Spleen (tissue), 11 donors: Measurements from ENCODE around the gene PTPN2. TPM values are rescaled to one million over a fixed set of nuclear protein-coding genes. Genes with fewer than 3 reads are reported as not detected.
A peak's percentile ranks its signal among the peaks of the same experiment; 100 is the strongest.
"Not testable (repeated sequence)": the region's sequence is repeated elsewhere in the genome, so short reads cannot be mapped to it uniquely, and the experiment has no call there.

Source experiments
- DNase-seq: peaks from one replicate; pipeline ENCODE4 v3.0.0-alpha.2; 2020
- H3K27ac ChIP-seq, 8 donors: fragments of 200-600 bp; sonication (generic) in 7 of 8; 1 replicate in 4 of 8; 2 replicates in 4 of 8; pipeline versions ENCODE4 v1.5.0 to v1.8.0; 2016 to 2021; ENCODE audit warnings: inconsistent platforms in 4 of 8, mild to moderate bottlenecking in 4 of 8, moderate library complexity in 1 of 8
- H3K27me3 ChIP-seq, 7 donors: fragments of 200-600 bp; sonication (generic) in 6 of 7; replicated peaks in 1 of 7; 1 replicate in 4 of 7; 2 replicates in 3 of 7; pipeline versions ENCODE4 v1.5.0 to v1.8.0; 2016 to 2021; ENCODE audit warnings: inconsistent platforms in 3 of 7, mild to moderate bottlenecking in 1 of 7
- H3K36me3 ChIP-seq, 6 donors: fragments of 200-600 bp; sonication (generic) in 5 of 6; 1 replicate in 4 of 6; 2 replicates in 2 of 6; pipeline versions ENCODE4 v1.5.0 to v1.8.0; 2016 to 2021; ENCODE audit warnings: inconsistent platforms in 2 of 6
- H3K4me1 ChIP-seq, 6 donors: fragments of 200-600 bp; sonication (generic) in 5 of 6; 1 replicate in 3 of 6; 2 replicates in 3 of 6; pipeline versions ENCODE4 v1.5.0 to v1.8.0; 2016 to 2021; ENCODE audit warnings: inconsistent platforms in 3 of 6
- H3K4me3 ChIP-seq, 8 donors: fragments of 200-600 bp; sonication (generic) in 7 of 8; 1 replicate in 4 of 8; 2 replicates in 4 of 8; pipeline versions ENCODE4 v1.5.0 to v1.8.0; 2016 to 2021; ENCODE audit warnings: inconsistent platforms in 4 of 8, mild to moderate bottlenecking in 4 of 8, moderate library complexity in 2 of 8
- H3K9me3 ChIP-seq, 8 donors: fragments of 200-600 bp; sonication (generic) in 7 of 8; 1 replicate in 4 of 8; 2 replicates in 4 of 8; pipeline versions ENCODE4 v1.5.0 to v1.8.0; 2016 to 2021; ENCODE audit warnings: inconsistent platforms in 4 of 8
- POLR2A ChIP-seq, 3 donors: fragments of 450-650 bp; IDR thresholded peaks; one replicate each; pipeline ENCODE4 v1.5.1; 2017; ENCODE audit warnings: antibody characterized with exemption in 3 of 3, mild to moderate bottlenecking in 1 of 3
- POLR2AphosphoS5 ChIP-seq, 3 donors: sonication (generic); formaldehyde crosslinking; IDR thresholded peaks; one replicate each; pipeline ENCODE4 v1.5.1; 2017; ENCODE audit warnings: antibody characterized with exemption in 3 of 3
- WGBS, 5 donors: extraction: QIAGEN DNeasy Blood & Tissue Kit in 3 of 5; methylation state at CpG; one replicate each; pipeline versions ENCODE4 v1.1.5 to v1.1.7; 2013 to 2018; 5-methylcytosine and 5-hydroxymethylcytosine counted together
- intact Hi-C: fragments of 100-400 bp; cut with DNase I; formaldehyde crosslinking; loops from one replicate; pipeline ENCODE4 v1.15.0; 2023; ENCODE audit warnings: low total_unique reads
- polyA plus RNA-seq, 3 donors: library from polyadenylated mRNA; stranded (reverse); fragments of 200-250 nt; gene quantifications; one replicate each; pipeline ENCODE4 v1.2.1, GENCODE V29; 2013
- total RNA-seq, 7 donors: library from RNA; depleted of rRNA in 3 of 7; stranded (reverse); fragments of >200 nt in 3 of 7; fragmentation: NEBNext Ultra II Directional in 4 of 7; extraction: Animal tissue kit (Norgen Biotek cat#: 25700) in 4 of 7; gene quantifications; one replicate each; pipeline versions ENCODE4 v1.1.0 to v1.2.1, GENCODE V29; 2016 to 2021
- TF ChIP-seq, protein P1 (sequence below), 11 experiments: fragments of 200-600 bp in 7 of 11; fragments of 450-650 bp in 4 of 11; sonication (generic) in 4 of 11; IDR thresholded peaks in 8 of 11; conservative IDR thresholded peaks in 3 of 11; 1 replicate in 7 of 11; 2 replicates in 4 of 11; pipeline versions ENCODE4 v1.4.0 to v1.8.0; 2016 to 2021; ENCODE audit warnings: antibody characterized with exemption in 11 of 11, inconsistent platforms in 4 of 11, mild to moderate bottlenecking in 1 of 11
- donor health status: healthy with polysubstance abuse.
- donor health status: DM: no; HTN: no; CAD: no; lungs with moderate emphysema.
- donor health status: DM: no; HTN: no; CAD: no.
- donor health status: Bipolar disorder and iron deficiency.
- donor health status: healthy.
- donor health status: DM: no; HTN: no; CAD: no.
- donor health status: DM: yes; HTN: yes; CAD: no.

The PTPN2 gene
- total and polyA plus RNA-seq, 10 donors, result 47.9 to 92.1 (median 63.3) TPM

DNA sequence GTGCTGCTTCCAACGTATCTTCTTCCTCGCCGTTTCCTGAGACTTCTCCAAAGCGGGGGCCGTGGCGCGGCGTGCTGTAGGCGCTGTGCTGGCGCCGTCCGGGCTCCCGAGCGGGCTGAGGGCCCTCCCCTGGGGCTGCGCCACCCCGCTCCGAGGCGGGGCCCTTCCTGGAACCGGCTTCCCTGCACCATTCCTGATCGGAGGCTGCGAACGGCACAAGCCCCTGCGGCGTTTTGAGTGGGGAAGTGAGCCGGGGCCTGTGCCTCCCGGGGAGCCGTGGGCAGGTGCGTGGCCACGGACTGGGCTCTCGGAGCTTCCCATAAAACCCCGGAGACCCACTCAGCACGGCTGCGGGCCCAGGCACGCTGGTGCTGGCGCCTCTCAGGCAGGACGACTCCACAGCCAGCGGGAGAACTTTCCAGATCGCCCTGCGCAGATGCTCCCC lies 106.5 kb downstream of the PTPN2 start:
- Histone ChIP-seq H3K4me1 (no peaks in the 10 kb centered on the region), H3K27ac (no peak overlapping the region), H3K36me3 (no peaks in the 10 kb centered on the region), H3K4me3 (peak overlapping the region in 6 of 8 donors; percentile 5 to 27 (median 12)), H3K9me3 (peaks cover 0 to 3% (median 0%) of the 10 kb centered on the region in 8 donors), H3K27me3 (no peaks in the 10 kb centered on the region)
- no peak for TF ChIP-seq POLR2AphosphoS5 (IDR thresholded peaks at IDR 0.05)
- TF ChIP-seq, protein P1, sequence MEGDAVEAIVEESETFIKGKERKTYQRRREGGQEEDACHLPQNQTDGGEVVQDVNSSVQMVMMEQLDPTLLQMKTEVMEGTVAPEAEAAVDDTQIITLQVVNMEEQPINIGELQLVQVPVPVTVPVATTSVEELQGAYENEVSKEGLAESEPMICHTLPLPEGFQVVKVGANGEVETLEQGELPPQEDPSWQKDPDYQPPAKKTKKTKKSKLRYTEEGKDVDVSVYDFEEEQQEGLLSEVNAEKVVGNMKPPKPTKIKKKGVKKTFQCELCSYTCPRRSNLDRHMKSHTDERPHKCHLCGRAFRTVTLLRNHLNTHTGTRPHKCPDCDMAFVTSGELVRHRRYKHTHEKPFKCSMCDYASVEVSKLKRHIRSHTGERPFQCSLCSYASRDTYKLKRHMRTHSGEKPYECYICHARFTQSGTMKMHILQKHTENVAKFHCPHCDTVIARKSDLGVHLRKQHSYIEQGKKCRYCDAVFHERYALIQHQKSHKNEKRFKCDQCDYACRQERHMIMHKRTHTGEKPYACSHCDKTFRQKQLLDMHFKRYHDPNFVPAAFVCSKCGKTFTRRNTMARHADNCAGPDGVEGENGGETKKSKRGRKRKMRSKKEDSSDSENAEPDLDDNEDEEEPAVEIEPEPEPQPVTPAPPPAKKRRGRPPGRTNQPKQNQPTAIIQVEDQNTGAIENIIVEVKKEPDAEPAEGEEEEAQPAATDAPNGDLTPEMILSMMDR (IDR thresholded peaks at IDR 0.05 in 8 of 11, conservative IDR thresholded peaks at IDR 0.05 in 3 of 11), result no peak
- TF ChIP-seq POLR2A (IDR thresholded peaks at IDR 0.05), result no peak
- intact Hi-C loops, result no loop called here
- 73 to 90% (median 83%) methylated on average over 3 to 39 of the region's 39 CpGs for WGBS, 5 donors
- DNase-seq, result peak; percentile 76

DNA sequence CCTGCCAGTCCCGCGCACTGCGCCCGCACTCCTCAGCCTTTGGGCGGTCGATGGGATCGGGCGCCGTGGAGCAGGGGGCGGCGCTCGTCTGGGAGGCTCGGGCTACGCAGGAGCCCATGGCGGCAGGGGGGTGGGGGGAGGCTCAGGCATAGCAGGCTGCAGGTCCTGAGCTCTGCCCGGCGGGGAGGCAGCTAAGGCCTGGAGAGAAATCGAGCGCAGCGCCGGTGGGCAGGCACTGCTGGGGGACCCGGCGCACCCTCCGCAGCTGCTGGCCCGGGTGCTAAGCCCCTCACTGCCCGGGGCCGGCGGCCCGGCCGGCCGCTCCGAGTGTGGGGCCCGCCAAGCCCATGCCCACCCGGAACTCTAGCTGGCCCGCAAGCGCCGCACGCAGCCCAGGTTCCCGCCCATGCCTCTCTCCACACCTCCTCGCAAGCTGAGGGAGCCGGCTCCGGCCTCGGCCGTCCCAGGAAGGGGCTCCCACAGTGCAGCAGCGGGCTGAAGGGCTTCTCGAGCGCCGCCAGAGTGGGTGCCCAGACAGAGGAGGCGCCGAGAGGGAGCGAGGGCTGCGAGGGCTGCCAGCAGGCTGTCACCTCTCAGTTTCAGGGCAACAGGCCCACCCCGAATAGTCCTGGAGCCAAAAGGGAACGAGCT lies 107.1 kb downstream of the PTPN2 start:
- Histone ChIP-seq H3K27me3 (no peaks in the 10 kb centered on the region), H3K4me1 (no peaks in the 10 kb centered on the region), H3K9me3 (peaks cover 0 to 3% (median 0%) of the 10 kb centered on the region in 8 donors), H3K36me3 (no peaks in the 10 kb centered on the region), H3K27ac (no peak overlapping the region), H3K4me3 (peak overlapping the region in 6 of 8 donors; percentile 5 to 27 (median 12))
- TF ChIP-seq POLR2AphosphoS5 (IDR thresholded peaks at IDR 0.05), result no peak
- no peak for TF ChIP-seq POLR2A (IDR thresholded peaks at IDR 0.05)
- TF ChIP-seq, protein P1 (IDR thresholded peaks at IDR 0.05 in 8 of 11, conservative IDR thresholded peaks at IDR 0.05 in 3 of 11), result no peak
- peak; percentile 77 for DNase-seq
- intact Hi-C loops, result no loop called here
- 79 to 92% (median 87%) methylated on average over 28 to 54 of the region's 54 CpGs for WGBS, 5 donors

DNA sequence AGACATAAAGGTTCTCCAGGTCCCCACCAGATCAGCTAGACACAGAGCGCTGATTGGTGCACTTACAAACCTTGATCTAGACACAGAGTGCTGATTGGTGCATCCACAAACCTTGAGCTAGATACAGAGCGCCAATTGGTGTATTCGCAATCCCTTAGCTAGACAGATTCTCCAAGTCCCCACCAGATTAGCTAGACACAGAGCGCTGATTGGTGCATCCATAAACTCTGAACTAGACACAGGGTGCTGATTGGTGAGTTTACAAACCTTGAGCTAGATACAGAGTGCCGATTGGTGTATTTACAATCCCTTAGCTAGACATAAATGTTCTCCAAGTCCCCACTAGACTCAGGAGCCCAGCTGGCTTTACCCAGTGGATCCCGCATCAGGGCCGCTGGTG lies 107.6 kb downstream of the PTPN2 start:
- DNase-seq, H3K36me3 ChIP-seq, H3K9me3 ChIP-seq, intact Hi-C loops, H3K27ac ChIP-seq, H3K4me1 ChIP-seq, H3K27me3 ChIP-seq: not testable (repeated sequence)
- WGBS, 5 donors, result 93 to 99% (median 98%) methylated on average over 5 to 7 of the region's 7 CpGs
- H3K4me3 ChIP-seq, result peak overlapping the region in 1 of 8 donors; percentile 27

DNA sequence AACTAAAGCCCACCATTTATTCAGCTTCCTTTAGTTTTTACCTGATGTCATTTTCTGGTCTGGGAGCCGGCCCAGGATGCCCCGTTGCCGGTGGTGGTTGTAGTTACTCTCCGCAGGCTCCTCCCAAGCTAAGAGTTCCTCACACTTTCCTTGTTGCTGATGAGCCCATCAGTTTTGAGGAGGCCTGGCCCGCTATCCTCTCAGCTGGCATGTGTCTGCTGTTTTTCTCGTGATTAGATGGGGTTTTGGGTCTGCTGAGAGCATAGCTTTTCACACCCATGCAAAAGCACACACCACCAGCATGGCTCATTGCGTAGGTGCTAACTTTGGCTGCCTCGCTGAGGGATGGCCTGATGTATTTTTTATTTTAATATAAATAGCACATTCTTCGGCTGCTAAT lies 109.1 kb downstream of the PTPN2 start:
- Histone ChIP-seq H3K4me3 (peak overlapping the region in 1 of 8 donors; percentile 50), H3K36me3 (no peaks in the 10 kb centered on the region), H3K4me1 (no peaks in the 10 kb centered on the region), H3K9me3 (peaks cover 0 to 3% (median 0%) of the 10 kb centered on the region in 8 donors), H3K27ac (peak overlapping the region in 2 of 8 donors; percentile 53 to 55), H3K27me3 (no peaks in the 10 kb centered on the region)
- 83 to 89% (median 88%) methylated on average over 9 of the region's 9 CpGs for WGBS, 5 donors
- intact Hi-C loops, result no loop called here
- no peak for DNase-seq
- TF ChIP-seq, protein P1 (IDR thresholded peaks at IDR 0.05 in 8 of 11, conservative IDR thresholded peaks at IDR 0.05 in 3 of 11), result no peak
- TF ChIP-seq POLR2AphosphoS5 (IDR thresholded peaks at IDR 0.05), result no peak
- TF ChIP-seq POLR2A (IDR thresholded peaks at IDR 0.05), result no peak
